Activated T-helper 1 cell treated with Interleukin-2 at 50 U/mL for 16 hours (primary cell): ENCODE results near the gene TCTN2.

Experiments
- DNase-seq: peaks from one replicate; pipeline ENCODE4 v3.0.0-alpha.2; 2020; ENCODE audit warnings: low read depth

Gene TCTN2

GRCh38 chr12:123686636-123687190 lies 15.8 kb downstream of the TCTN2 start:
- no peak for DNase-seq

- DNase-seq, result no peak
These were observed 19.4 kb downstream of the TCTN2 start for GRCh38 chr12:123690191-123690840.

GRCh38 chr12:123696207-123696606 lies 25.3 kb downstream of the TCTN2 start:
- DNase-seq, result no peak

- no peak for DNase-seq
These were observed 25.7 kb downstream of the TCTN2 start for GRCh38 chr12:123696646-123697045.

GRCh38 chr12:123705935-123706334 lies 35.0 kb downstream of the TCTN2 start:
- no peak for DNase-seq

- no peak for DNase-seq
These were observed 36.6 kb downstream of the TCTN2 start for GRCh38 chr12:123707466-123707865.

- DNase-seq, result no peak
These were observed 41.9 kb downstream of the TCTN2 start for GRCh38 chr12:123712780-123713319.

GRCh38 chr12:123713398-123713797 lies 42.5 kb downstream of the TCTN2 start:
- DNase-seq, result no peak

- no peak for DNase-seq
These were observed 43.1 kb downstream of the TCTN2 start for GRCh38 chr12:123713823-123714585.

GRCh38 chr12:123715195-123715594 lies 44.3 kb downstream of the TCTN2 start:
- DNase-seq, result no peak

GRCh38 chr12:123717350-123717749 lies 46.4 kb downstream of the TCTN2 start:
- DNase-seq, result no peak

- no peak for DNase-seq
These were observed 49.4 kb downstream of the TCTN2 start for GRCh38 chr12:123720141-123720814.

- DNase-seq, result no peak
These were observed 50.3 kb downstream of the TCTN2 start for GRCh38 chr12:123721245-123721644.

GRCh38 chr12:123723011-123723410 lies 52.1 kb downstream of the TCTN2 start:
- DNase-seq, result no peak

- DNase-seq, result no peak
These were observed 52.9 kb downstream of the TCTN2 start for GRCh38 chr12:123723765-123724164.

- no peak for DNase-seq
These were observed 55.3 kb downstream of the TCTN2 start for GRCh38 chr12:123726244-123726643.

GRCh38 chr12:123726962-123727361 lies 56.0 kb downstream of the TCTN2 start:
- no peak for DNase-seq

- DNase-seq, result no peak
These were observed 57.0 kb downstream of the TCTN2 start for GRCh38 chr12:123727878-123728277.

- DNase-seq, result no peak
These were observed 60.7 kb downstream of the TCTN2 start for GRCh38 chr12:123731596-123731995.

- DNase-seq, result no peak
These were observed 61.3 kb downstream of the TCTN2 start for GRCh38 chr12:123732251-123732650.

GRCh38 chr12:123733229-123733628 lies 62.3 kb downstream of the TCTN2 start:
- DNase-seq, result no peak

- no peak for DNase-seq
These were observed 63.4 kb downstream of the TCTN2 start for GRCh38 chr12:123734268-123734667.
